Ovary (tissue), 3 donors: ENCODE results near the gene SETD2.

Source experiments
- CTCF ChIP-seq, 3 donors: fragments of 450-650 bp in 2 of 3; fragments of 200-600 bp in 1 of 3; IDR thresholded peaks; one replicate each; pipeline versions ENCODE4 v1.5.1 to v1.8.0; 2016 to 2022; ENCODE audit warnings: antibody characterized with exemption in 3 of 3, mild to moderate bottlenecking in 1 of 3
- EP300 ChIP-seq: sonication (generic); formaldehyde crosslinking; IDR thresholded peaks from one replicate; pipeline ENCODE4 v1.6.1; 2017; ENCODE audit warnings: antibody characterized with exemption
- POLR2A ChIP-seq: fragments of 450-650 bp; IDR thresholded peaks from one replicate; pipeline ENCODE4 v1.6.1; 2017; ENCODE audit warnings: antibody characterized with exemption, mild to moderate bottlenecking, moderate library complexity
- donor health status: DM: no; HTN: no; CAD: no.

DNA sequence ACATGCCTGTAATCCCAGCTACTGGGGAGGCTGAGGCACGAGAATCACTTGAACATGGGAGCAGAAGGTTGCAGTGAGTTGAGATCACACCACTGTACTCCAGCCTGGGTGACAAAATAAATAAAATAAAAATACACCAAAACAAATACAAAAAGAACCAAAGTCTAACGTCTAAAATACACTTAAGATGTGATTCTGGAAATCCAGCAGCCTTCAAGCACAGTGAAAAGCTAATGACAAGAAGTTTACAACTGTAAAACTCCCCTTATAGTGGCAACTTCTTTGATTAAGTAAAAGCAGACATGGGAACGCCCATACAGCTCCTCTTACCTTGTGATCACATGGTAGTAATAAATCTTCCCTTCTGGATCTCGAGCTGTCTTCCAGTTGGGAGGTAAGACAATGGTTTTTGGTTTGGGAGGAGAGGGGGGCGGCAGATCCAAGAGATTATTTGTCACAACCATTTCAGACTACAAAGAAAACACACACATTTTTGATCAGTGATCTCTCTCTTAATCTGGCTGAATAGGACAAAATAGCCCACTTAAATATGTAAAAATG lies 121.6 kb downstream of the SETD2 start:
- TF ChIP-seq CTCF (IDR thresholded peaks at IDR 0.05) = no peak
- TF ChIP-seq EP300 = no peak
- no peak for TF ChIP-seq POLR2A
